Stimulated activated CD8-positive, alpha-beta memory T cell treated with anti-CD3 and anti-CD28 coated beads, Interleukin-7, amount 100 ng/mL, for 24 hours (primary cell): ENCODE results near the gene UXS1.
"Not testable (repeated sequence)": the region's sequence is repeated elsewhere in the genome, so short reads cannot be mapped to it uniquely, and the experiment has no call there.

Source experiments
- DNase-seq: peaks from one replicate; pipeline ENCODE4 v3.0.0-alpha.2; 2020; ENCODE audit warnings: low read depth

UXS1 gene

GRCh38 chr2:106193977-106194778 is at the start of gene UXS1:
Gene UXS1 (minus strand): TSS chr2:106194301. CDS start chr2:106194241, 60 bp downstream.
- DNase-seq, result peak; percentile 95

- DNase-seq, result not testable (repeated sequence)
These were observed 45.4 kb upstream of the UXS1 start for GRCh38 chr2:106239491-106239890.

GRCh38 chr2:106235392-106235791 is 41.3 kb upstream of the UXS1 start:
- DNase-seq, result not testable (repeated sequence)

- no peak for DNase-seq
These were observed 39.2 kb upstream of the UXS1 start for GRCh38 chr2:106233350-106233706.

GRCh38 chr2:106232638-106233349 is 38.7 kb upstream of the UXS1 start:
- no peak for DNase-seq

GRCh38 chr2:106223347-106223746 is 29.2 kb upstream of the UXS1 start:
- no peak for DNase-seq

- not testable (repeated sequence) for DNase-seq
These were observed 28.0 kb upstream of the UXS1 start for GRCh38 chr2:106222057-106222456.

- no peak for DNase-seq
These were observed 25.7 kb upstream of the UXS1 start for GRCh38 chr2:106219813-106220212.

- not testable (repeated sequence) for DNase-seq
These were observed 25.1 kb upstream of the UXS1 start for GRCh38 chr2:106219157-106219556.

- DNase-seq, result no peak
These were observed 14.8 kb upstream of the UXS1 start for GRCh38 chr2:106208874-106209273.

GRCh38 chr2:106208399-106208798 is 14.3 kb upstream of the UXS1 start:
- DNase-seq, result no peak

GRCh38 chr2:106207246-106207645 is 13.1 kb upstream of the UXS1 start:
- no peak for DNase-seq

- DNase-seq, result no peak
These were observed 11.4 kb upstream of the UXS1 start for GRCh38 chr2:106205488-106205887.

- DNase-seq, result not testable (repeated sequence)
These were observed 10.4 kb upstream of the UXS1 start for GRCh38 chr2:106204551-106204950.

GRCh38 chr2:106201661-106202060 is 7.6 kb upstream of the UXS1 start:
- DNase-seq, result no peak

GRCh38 chr2:106197878-106198277 is 3.8 kb upstream of the UXS1 start:
- no peak for DNase-seq

GRCh38 chr2:106195981-106196380 is 1.9 kb upstream of the UXS1 start:
- DNase-seq, result no peak

- DNase-seq, result no peak
These were observed 1.4 kb upstream of the UXS1 start for GRCh38 chr2:106195456-106195855.

- DNase-seq, result no peak
These were observed 468 bp downstream of the UXS1 start for GRCh38 chr2:106193690-106193976.

GRCh38 chr2:106192752-106193689 is 1.1 kb downstream of the UXS1 start:
- peak; percentile 11 for DNase-seq

GRCh38 chr2:106191511-106192016 is 2.5 kb downstream of the UXS1 start:
- no peak for DNase-seq

- no peak for DNase-seq
These were observed 4.2 kb downstream of the UXS1 start for GRCh38 chr2:106189764-106190468.
